Stimulated activated CD8-positive, alpha-beta memory T cell treated with anti-CD3 and anti-CD28 coated beads, Interleukin-4, amount 100 ng/mL, for 48 hours (primary cell): Measurements from ENCODE around the gene VPS36.
"Not testable (repeated sequence)": the region's sequence is repeated elsewhere in the genome, so short reads cannot be mapped to it uniquely, and the experiment has no call there.

Source experiments
- DNase-seq: peaks from one replicate; pipeline ENCODE4 v3.0.0-alpha.2; 2020

VPS36 gene

GRCh38 chr13:52450012-52450792, at the start of gene VPS36:
Gene VPS36 (minus strand): TSS chr13:52450634. CDS start chr13:52450594, 40 bp downstream.
- DNase-seq, result peak; percentile 97

DNA sequence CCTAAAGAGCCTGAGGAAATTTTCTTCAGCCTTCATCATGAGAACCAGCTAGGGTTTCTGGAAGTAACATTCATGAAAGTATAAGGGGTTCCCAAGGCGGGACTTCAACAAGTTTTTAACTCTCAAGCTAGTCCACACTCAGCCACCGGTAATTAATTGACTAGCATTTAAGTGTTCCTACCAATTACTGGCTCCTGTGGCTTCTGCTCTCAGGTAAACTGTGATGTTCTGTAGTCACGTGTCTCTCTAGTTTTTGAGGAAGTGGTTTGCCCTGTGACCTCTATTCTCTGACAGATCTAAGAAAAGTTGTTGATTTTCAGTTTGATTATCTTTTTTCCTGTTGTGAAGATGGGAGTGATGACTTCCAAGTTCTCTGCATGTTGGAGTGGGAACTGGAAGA, 47.5 kb upstream of the VPS36 start:
- DNase-seq, result not testable (repeated sequence)

DNA sequence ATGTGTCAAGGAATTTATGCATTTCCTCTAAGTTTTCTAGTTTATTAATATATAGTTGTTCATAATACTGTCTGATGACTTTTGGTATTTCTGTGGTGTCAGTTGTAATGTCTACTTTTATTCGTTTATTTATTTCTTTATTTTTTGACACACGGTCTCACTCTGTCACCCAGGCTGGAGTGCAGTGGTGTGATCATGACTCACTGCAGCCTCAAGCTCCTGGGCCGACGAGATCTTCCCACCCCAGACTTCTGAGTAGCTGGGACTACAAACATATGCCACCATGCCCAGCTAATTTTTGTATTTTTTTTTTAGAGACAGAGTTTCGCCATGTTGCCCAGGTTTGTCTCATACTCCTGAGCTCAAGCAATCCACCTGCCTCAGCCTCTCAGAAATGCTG, 43.8 kb upstream of the VPS36 start:
- DNase-seq, result not testable (repeated sequence)

DNA sequence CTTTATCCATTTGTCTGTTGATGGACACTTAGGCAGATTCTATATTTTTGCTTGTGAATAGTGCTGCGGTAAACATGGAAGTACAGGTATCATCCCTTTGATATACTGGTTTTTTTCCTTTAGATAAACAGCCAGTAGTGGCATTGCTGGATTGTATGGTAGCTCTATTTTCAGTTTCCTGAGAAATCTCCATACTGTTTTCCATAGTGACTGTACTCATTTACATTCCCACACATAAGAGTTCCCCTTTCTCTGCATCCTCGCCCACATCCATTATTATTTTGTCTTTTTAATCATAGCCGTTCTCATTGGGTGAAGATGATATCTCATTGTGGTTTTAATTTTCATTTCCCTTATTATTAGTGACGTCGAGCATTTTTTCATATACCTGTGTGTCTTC, 40.6 kb upstream of the VPS36 start:
- DNase-seq, result not testable (repeated sequence)

- DNase-seq, result not testable (repeated sequence)
Observed at GRCh38 chr13:52488763-52489162, 38.3 kb upstream of the VPS36 start.

DNA sequence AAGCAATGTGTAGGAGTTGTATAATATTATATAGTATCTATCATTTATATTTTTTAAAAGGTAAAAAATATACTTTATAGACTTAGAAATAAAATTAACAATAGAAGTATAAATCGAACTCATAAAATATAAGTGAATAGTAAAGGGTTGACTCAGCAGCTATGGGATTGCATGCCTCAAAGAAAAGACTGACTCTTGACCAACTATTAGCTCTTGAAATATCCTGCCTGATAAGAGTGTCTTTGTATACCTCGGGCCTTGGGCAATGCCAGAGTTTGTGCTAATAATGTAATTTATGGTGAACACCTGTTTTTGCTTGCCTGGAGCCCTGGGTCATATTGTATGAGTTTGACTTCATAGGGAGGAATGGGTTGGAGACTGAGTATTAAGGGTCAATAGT, 36.6 kb upstream of the VPS36 start:
- DNase-seq, result not testable (repeated sequence)

GRCh38 chr13:52480677-52481428, 30.4 kb upstream of the VPS36 start:
- not testable (repeated sequence) for DNase-seq

DNA sequence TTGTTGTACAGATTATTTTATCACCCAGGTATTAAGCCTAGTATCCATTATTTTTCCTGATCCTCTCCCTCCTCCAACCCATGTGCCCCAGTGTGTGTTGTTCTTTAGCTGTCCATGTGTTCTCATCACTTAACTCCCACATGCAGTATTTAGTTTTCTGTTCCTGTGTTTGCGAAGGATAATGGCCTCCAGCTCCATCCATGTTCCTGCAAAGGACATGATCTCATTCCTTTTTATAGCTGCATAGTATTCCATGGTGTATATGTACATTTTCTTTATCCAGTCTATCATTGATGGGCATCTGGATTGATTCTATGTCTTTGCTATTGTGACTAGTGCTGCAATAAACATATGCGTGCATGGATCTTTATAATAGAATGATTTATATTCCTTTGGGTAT, 18.1 kb upstream of the VPS36 start:
- not testable (repeated sequence) for DNase-seq

GRCh38 chr13:52463526-52463925, 13.1 kb upstream of the VPS36 start:
- no peak for DNase-seq

GRCh38 chr13:52461265-52461664, 10.8 kb upstream of the VPS36 start:
- no peak for DNase-seq

- DNase-seq, result no peak
Observed at GRCh38 chr13:52459668-52460067, 9.2 kb upstream of the VPS36 start.

DNA sequence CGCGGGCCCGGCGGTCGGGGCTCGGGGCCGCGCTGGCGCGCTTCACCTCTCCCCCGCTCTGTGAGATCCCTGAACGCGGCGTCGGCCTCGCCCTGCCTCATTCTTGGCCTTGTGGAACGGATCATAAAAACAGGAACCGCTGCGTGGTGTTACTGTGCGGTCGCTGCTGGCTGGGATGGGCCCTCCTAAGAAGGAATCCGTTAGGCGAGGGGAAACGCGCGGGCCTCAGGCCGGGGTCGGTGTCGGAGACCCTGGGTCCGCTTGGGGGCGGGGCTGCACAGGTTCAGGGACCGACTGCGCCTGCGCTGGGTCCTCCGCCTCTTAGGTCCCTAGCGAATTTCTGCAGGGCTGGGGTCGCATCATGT, 5.2 kb upstream of the VPS36 start:
- peak; percentile 89 for DNase-seq

DNA sequence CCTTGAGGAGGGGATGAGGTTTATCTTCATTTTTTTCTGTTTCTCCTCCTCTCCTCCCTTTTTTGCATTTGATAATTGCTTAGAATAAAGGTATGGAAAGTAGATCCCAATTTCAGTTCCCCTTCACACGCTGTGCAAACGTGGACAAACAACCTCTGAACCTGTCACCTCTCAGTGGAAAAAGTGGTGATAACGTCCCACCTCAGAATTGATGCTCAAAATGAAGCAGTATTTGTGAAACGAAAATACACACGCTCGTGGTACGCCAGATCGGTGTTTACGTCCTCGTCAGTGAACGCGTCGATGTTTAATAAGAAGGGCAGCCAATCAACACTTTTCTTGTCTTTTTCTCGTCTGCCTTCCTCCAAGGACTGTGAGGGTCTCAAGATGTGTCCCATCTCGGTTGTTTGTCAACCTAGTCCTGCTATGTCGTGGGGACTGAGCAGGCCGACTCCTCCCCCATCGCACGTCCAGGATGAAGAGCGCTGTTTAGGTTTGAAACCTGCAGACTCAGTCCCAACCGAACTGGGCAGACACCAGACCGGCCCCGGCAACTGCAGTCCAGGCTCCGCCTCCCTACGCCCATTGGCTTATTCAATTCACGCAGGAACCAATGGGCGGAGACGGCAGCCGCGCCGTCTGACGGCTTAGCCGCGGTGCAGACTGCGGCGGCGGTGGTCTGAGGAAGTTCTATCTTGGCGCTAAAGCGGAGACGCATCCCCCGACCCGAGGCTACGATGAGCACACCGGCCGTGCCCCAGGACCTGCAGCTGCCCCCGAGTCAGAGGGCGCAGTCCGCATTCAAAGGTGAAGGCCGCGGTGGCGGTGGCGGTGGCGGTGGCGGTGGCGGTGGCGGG, 4.6 kb upstream of the VPS36 start, which contains the start of gene CKAP2:
CKAP2 (plus strand) TSS at position 659 of the 857 bp plus-strand sequence; CDS start at position 738, 79 bp downstream.
- DNase-seq, result peak; percentile 93

DNA sequence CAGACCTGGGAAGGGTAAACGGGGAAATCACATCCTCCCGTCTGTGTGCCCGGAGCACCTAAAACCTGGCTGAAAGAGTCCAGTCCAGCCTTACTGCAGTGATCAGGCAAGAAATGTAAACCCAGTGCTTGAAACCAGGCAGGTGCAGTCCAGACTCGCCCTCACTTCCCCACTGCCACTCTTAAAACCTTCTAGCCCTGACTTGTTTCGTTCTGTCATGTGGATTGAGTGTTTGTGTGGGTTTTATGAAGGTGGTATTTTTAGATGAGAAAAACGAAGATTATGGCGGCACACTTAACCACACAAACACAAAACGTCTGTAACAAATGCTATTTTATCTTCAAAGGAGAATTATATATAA, 4.0 kb upstream of the VPS36 start:
- no peak for DNase-seq

- DNase-seq, result no peak
Observed at GRCh38 chr13:52452470-52452869, 2.0 kb upstream of the VPS36 start.

DNA sequence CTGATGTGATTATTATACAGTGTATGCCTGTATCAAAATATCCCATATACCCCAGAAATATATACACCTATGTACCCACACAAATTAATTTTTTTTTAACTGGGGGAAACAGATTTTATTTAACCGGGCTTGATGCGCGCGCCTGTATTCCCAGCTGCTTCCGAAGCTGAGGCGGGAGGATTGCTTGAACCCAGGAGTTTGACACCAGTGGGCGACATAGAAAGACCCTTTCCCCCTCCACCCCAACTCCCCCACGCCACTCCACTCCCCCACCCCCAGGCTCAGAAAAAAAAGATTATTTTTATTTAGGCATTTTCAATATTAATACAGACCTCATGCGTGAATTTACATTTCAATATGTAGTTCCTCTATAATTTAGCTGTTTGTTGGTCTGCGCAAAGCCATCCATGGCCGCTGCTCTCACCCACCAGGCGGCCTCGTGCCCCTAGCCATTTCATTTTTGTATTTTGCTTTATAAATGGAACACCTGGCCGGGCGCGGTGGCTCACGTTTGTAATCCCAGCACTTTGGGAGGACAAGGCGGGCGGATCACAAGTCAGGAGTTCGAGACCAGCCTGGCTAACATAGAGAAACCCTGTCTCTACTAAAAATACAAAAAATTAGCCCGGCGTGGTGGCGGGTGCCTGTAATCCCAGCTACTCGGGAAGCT, 836 bp upstream of the VPS36 start:
- no peak for DNase-seq

- DNase-seq, result no peak
Observed at GRCh38 chr13:52450793-52451116, 321 bp upstream of the VPS36 start.

DNA sequence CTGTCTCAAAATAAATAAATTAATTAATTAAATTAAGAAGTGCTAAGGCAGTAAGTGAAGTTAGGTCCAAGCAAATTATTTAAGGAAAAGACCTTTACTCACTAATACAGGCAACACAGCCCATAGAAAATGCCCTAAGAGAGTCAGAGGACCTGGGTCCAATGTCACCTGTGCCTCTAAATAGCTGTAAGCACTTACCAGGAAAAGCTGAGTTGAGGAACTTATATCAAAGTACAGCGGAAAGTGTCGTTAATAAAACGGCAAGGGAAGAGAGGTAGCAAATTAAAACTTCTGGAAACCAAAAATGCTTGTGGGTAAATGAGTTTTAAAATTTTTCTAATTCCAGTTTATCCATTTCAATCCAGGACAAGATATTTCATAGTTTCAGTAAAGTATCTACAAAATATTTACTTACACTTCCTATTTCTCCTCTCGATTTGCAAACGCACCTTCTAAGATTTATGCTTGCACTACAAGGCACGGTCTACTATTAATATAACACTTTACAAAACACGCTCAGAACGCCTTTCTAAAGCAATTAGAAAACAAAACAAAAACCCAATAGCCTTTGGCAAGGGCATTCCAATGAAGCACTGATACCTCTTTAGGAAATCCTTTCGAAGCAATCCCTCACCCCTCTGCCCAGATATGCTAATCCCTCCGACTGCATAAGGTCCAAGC, 963 bp downstream of the VPS36 start:
- no peak for DNase-seq

DNA sequence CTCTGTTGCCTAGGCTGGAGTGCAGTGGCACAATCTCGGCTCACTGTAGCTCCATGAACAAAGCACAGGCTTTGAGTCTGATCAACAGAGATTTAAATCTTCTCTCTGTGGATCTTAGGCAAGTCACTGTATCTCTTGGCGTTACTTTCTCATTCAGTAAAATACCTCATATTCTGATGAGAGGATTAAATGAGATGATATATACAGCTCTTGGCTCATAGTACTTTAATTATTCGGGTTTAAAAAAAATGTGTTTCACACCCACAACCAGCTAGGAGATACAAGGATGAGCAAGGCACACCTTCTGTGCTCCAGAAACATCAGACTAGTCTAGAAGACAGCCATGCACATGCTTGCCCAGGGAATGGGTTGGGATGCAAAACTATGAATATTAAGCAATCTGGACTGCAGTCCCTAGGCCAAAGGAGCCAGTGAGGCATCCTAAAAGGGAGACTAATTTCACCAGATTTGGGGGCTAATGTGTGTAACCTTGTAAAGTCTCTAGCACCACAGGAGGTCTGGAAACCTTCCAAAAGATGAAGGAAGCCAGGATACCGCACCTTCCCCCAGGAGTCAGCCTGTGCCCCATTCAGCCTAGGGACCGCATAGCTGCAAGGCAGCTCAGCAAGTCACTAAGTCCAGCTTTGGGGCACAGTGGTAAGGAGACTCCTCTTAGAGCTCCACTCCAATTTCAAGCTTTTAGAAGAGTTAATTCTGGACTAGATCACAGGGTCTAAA, 2.5 kb downstream of the VPS36 start:
- DNase-seq, result no peak

GRCh38 chr13:52447354-52447753, 3.1 kb downstream of the VPS36 start:
- no peak for DNase-seq

- no peak for DNase-seq
Observed at GRCh38 chr13:52446265-52446664, 4.2 kb downstream of the VPS36 start.

- DNase-seq, result no peak
Observed at GRCh38 chr13:52432456-52432855, 18.0 kb downstream of the VPS36 start.
